H1 (cell line): ENCODE results near the gene ACKR3. TPM values are rescaled to one million over a fixed set of nuclear protein-coding genes. Genes with fewer than 3 reads are reported as not detected.

Experiments
- CTCF ChIA-PET: fragments of 300-600 bp; sonication (Branson Sonifier 250); formaldehyde crosslinking; loops from one replicate; lab custom pipeline; 2021; ENCODE audit not compliant: partially characterized antibody; lab: Charles Lee
- POLR2A ChIA-PET: fragments of 300-600 bp; sonication (Branson Sonifier 250); formaldehyde crosslinking; loops from one replicate; lab custom pipeline; 2021; ENCODE audit warnings: inconsistent platforms; ENCODE audit not compliant: partially characterized antibody; lab: Charles Lee
- DNase-seq, 2 experiments: peaks; one replicate each; pipeline versions ENCODE4 v3.0.0 to v3.0.0-alpha.2; 2010 to 2022; ENCODE audit warnings: low spot score in 2 of 2, low read depth in 1 of 2, mixed read lengths in 1 of 2
- FAIRE-seq: peaks from 2 replicates; lab custom pipeline; 2011; peaks lifted over from hg19 to GRCh38; lab: Jason Lieb, UNC
- H2AFZ ChIP-seq: 2 replicates; pipeline ENCODE4 v1.8.1; 2012; ENCODE audit warnings: low read length, inconsistent platforms
- H2AK5ac ChIP-seq: 2 replicates; pipeline ENCODE4 v1.6.1; 2013; ENCODE audit warnings: low read depth, low read length
- H2BK120ac ChIP-seq: replicated peaks from 2 replicates; pipeline ENCODE3; 2013; ENCODE audit warnings: low read depth, low read length, inconsistent platforms
- H2BK12ac ChIP-seq: 2 replicates; pipeline ENCODE4 v1.6.1; 2013; ENCODE audit warnings: low read depth, low read length
- H2BK15ac ChIP-seq: 2 replicates; pipeline ENCODE4 v1.6.1; 2013; ENCODE audit warnings: low read length
- H2BK20ac ChIP-seq: 2 replicates; pipeline ENCODE4 v1.6.1; 2013; ENCODE audit warnings: low read length
- H2BK5ac ChIP-seq: 2 replicates; pipeline ENCODE4 v1.6.1; 2013; ENCODE audit warnings: low read depth, low read length
- H3K14ac ChIP-seq: 2 replicates; pipeline ENCODE4 v1.6.1; 2013; ENCODE audit warnings: inconsistent platforms; ENCODE audit not compliant: insufficient read length
- H3K18ac ChIP-seq: 2 replicates; pipeline ENCODE4 v1.6.1; 2013; ENCODE audit warnings: low read length; ENCODE audit errors: extremely low read depth
- H3K23ac ChIP-seq: 2 replicates; pipeline ENCODE4 v1.6.1; 2013; ENCODE audit warnings: inconsistent platforms; ENCODE audit not compliant: insufficient read length
- H3K23me2 ChIP-seq: 2 replicates; pipeline ENCODE4 v1.6.1; 2013; ENCODE audit warnings: low read depth, low read length
- H3K27ac ChIP-seq: 2 replicates; pipeline ENCODE4 v1.6.1; 2011; ENCODE audit warnings: low read depth, low read length, inconsistent platforms
- H3K27me3 ChIP-seq, 4 experiments: replicated peaks in 1 of 4; 1 replicate in 1 of 4; 2 replicates in 3 of 4; pipeline versions ENCODE4 v1.6.1 to v1.8.1; 2011 to 2013; ENCODE audit warnings: low read length in 3 of 4, mild to moderate bottlenecking in 3 of 4, inconsistent platforms in 2 of 4, mixed read lengths in 2 of 4, moderate library complexity in 1 of 4; ENCODE audit not compliant: control insufficient read depth in 3 of 4, insufficient read depth in 3 of 4; ENCODE audit errors: extremely low read depth in 1 of 4
- H3K36me3 ChIP-seq, 4 experiments: 2 replicates each; pipeline versions ENCODE4 v1.6.1 to v1.8.1; 2011 to 2013; ENCODE audit warnings: mild to moderate bottlenecking in 4 of 4, low read length in 3 of 4, moderate library complexity in 2 of 4, control low read depth in 1 of 4, inconsistent platforms in 1 of 4; ENCODE audit not compliant: insufficient read depth in 4 of 4, control insufficient read depth in 2 of 4
- H3K4ac ChIP-seq: replicated peaks from 2 replicates; pipeline ENCODE3; 2013; ENCODE audit warnings: low read length, low read depth, mixed read lengths, inconsistent platforms; ENCODE audit not compliant: insufficient read length
- H3K4me1 ChIP-seq, 4 experiments: replicated peaks in 1 of 4; 1 replicate in 1 of 4; 2 replicates in 3 of 4; pipeline versions ENCODE4 v1.6.1 to v1.8.1; 2011 to 2013; ENCODE audit warnings: low read length in 3 of 4, inconsistent platforms in 2 of 4, mixed read lengths in 1 of 4; ENCODE audit not compliant: insufficient read depth in 4 of 4, control insufficient read depth in 3 of 4
- H3K4me2 ChIP-seq, 2 experiments: 2 replicates each; pipeline versions ENCODE4 v1.6.1 to v1.8.1; 2011 to 2013; ENCODE audit warnings: low read depth in 2 of 2, low read length in 2 of 2, control low read depth in 1 of 2, inconsistent platforms in 1 of 2, mild to moderate bottlenecking in 1 of 2; ENCODE audit not compliant: insufficient read depth in 1 of 2
- H3K4me3 ChIP-seq, 4 experiments: fragments of 200-600, 300-600 bp in 1 of 4; sonication (generic), shearing (Covaris generic), sonication (Bioruptor Twin) in 1 of 4; 2 replicates each; pipeline versions ENCODE4 v1.5.1 to v1.8.1; 2011 to 2016; ENCODE audit warnings: low read length in 4 of 4, low read depth in 3 of 4, control low read depth in 2 of 4, inconsistent platforms in 2 of 4, mild to moderate bottlenecking in 2 of 4, mixed read lengths in 1 of 4, moderate library complexity in 1 of 4; ENCODE audit not compliant: insufficient read depth in 2 of 4; ENCODE audit errors: extremely low read depth in 1 of 4
- H3K56ac ChIP-seq: replicated peaks from 2 replicates; pipeline ENCODE3; 2013; ENCODE audit warnings: low read depth, mild to moderate bottlenecking, mixed read lengths, low read length, inconsistent platforms; ENCODE audit not compliant: insufficient read length
- H3K79me1 ChIP-seq: 2 replicates; pipeline ENCODE4 v1.6.1; 2013; ENCODE audit warnings: low read depth, low read length, control low read depth
- H3K79me2 ChIP-seq, 2 experiments: 2 replicates each; pipeline versions ENCODE4 v1.6.1 to v1.8.1; 2012 to 2013; ENCODE audit warnings: low read length in 2 of 2, mild to moderate bottlenecking in 2 of 2, inconsistent platforms in 1 of 2; ENCODE audit not compliant: insufficient read depth in 2 of 2, control insufficient read depth in 1 of 2
- H3K9ac ChIP-seq, 4 experiments: replicated peaks in 1 of 4; 1 replicate in 1 of 4; 2 replicates in 3 of 4; pipeline versions ENCODE4 v1.6.1 to v1.8.1; 2011 to 2013; ENCODE audit warnings: low read depth in 3 of 4, low read length in 3 of 4, control low read depth in 2 of 4, mild to moderate bottlenecking in 2 of 4, moderate library complexity in 2 of 4, inconsistent platforms in 1 of 4; ENCODE audit errors: extremely low read depth in 1 of 4
- H3K9me3 ChIP-seq, 2 experiments: 2 replicates each; pipeline versions ENCODE4 v1.6.1 to v1.8.1; 2012 to 2013; ENCODE audit warnings: mild to moderate bottlenecking in 2 of 2, moderate library complexity in 2 of 2, control low read depth in 1 of 2, inconsistent platforms in 1 of 2, low read depth in 1 of 2, low read length in 1 of 2, mixed read lengths in 1 of 2; ENCODE audit not compliant: insufficient read depth in 2 of 2
- H4K20me1 ChIP-seq, 2 experiments: replicated peaks in 1 of 2; 2 replicates each; pipeline versions ENCODE3 to v1.8.1; 2011 to 2013; ENCODE audit warnings: inconsistent platforms in 2 of 2, low read length in 2 of 2, mild to moderate bottlenecking in 1 of 2; ENCODE audit not compliant: insufficient read depth in 2 of 2, control insufficient read depth in 1 of 2
- H4K5ac ChIP-seq: 2 replicates; pipeline ENCODE4 v1.6.1; 2013; ENCODE audit warnings: low read length, low read depth, mixed read lengths, inconsistent platforms; ENCODE audit not compliant: insufficient read length
- H4K8ac ChIP-seq: 2 replicates; pipeline ENCODE4 v1.8.0; 2013; ENCODE audit warnings: mild to moderate bottlenecking, moderate library complexity, low read length, inconsistent platforms; ENCODE audit not compliant: insufficient read depth; ENCODE audit errors: extremely low read depth
- H4K91ac ChIP-seq: replicated peaks from 2 replicates; pipeline ENCODE3; 2013; ENCODE audit warnings: low read length, mixed read lengths, inconsistent platforms; ENCODE audit not compliant: insufficient read length
- BRCA1 ChIP-seq: IDR thresholded peaks from 2 replicates; pipeline ENCODE4 v1.6.1; 2012; ENCODE audit warnings: low read depth, low read length, improper control_type of control experiment
- CTBP2 ChIP-seq: IDR thresholded peaks from 2 replicates; pipeline ENCODE4 v1.7.0; 2011; ENCODE audit warnings: borderline replicate concordance, mild to moderate bottlenecking, moderate library complexity, mixed read lengths, low read length; ENCODE audit not compliant: insufficient read depth, insufficient read length
- GABPA ChIP-seq: IDR thresholded peaks from 2 replicates; pipeline ENCODE4 v1.6.1; 2011; ENCODE audit warnings: mild to moderate bottlenecking, low read length, moderate library complexity, borderline replicate concordance; ENCODE audit not compliant: insufficient read depth
- HDAC2 ChIP-seq, 2 experiments: fragments of 300-600 bp in 1 of 2; sonication (generic) in 1 of 2; IDR thresholded peaks; 2 replicates each; pipeline ENCODE4 v1.6.1; 2011 to 2012; ENCODE audit warnings: low read depth in 2 of 2, low read length in 2 of 2, mild to moderate bottlenecking in 2 of 2, moderate library complexity in 2 of 2, borderline replicate concordance in 1 of 2, inconsistent platforms in 1 of 2
- NRF1 ChIP-seq: IDR thresholded peaks from 2 replicates; pipeline ENCODE4 v1.6.1; 2011; ENCODE audit warnings: mild to moderate bottlenecking, low read depth, low read length, improper control_type of control experiment
- POLR2A ChIP-seq, 2 experiments: IDR thresholded peaks; 1 replicate in 1 of 2; 2 replicates in 1 of 2; pipeline ENCODE4 v1.6.1; 2011; ENCODE audit warnings: low read depth in 2 of 2, low read length in 2 of 2, mild to moderate bottlenecking in 2 of 2; ENCODE audit errors: control extremely low read depth in 1 of 2
- POLR2AphosphoS5 ChIP-seq: IDR thresholded peaks from 2 replicates; pipeline ENCODE4 v1.6.1; 2011; ENCODE audit warnings: low read depth, low read length
- RNF2 ChIP-seq: fragments of 200-900, 300-1000 bp; sonication (generic); IDR thresholded peaks from 2 replicates; pipeline ENCODE4 v1.7.1; 2016; ENCODE audit warnings: borderline replicate concordance, low read depth, mild to moderate bottlenecking, antibody characterized with exemption, low read length; ENCODE audit not compliant: poor library complexity, severe bottlenecking; ENCODE audit errors: missing control alignments
- SAP30 ChIP-seq: fragments of 300-600 bp; sonication (generic); IDR thresholded peaks from 2 replicates; pipeline ENCODE4 v1.7.1; 2012; ENCODE audit warnings: low read length, moderate library complexity, mild to moderate bottlenecking, inconsistent platforms; ENCODE audit not compliant: insufficient read depth, insufficient replicate concordance
- SIN3A ChIP-seq, 2 experiments: IDR thresholded peaks in 1 of 2; conservative IDR thresholded peaks in 1 of 2; 2 replicates each; pipeline ENCODE4 v1.6.1; 2011 to 2012; ENCODE audit warnings: low read length in 2 of 2, improper control_type of control experiment in 1 of 2, low read depth in 1 of 2, mild to moderate bottlenecking in 1 of 2
- TCF12 ChIP-seq: IDR thresholded peaks from 2 replicates; pipeline ENCODE4 v1.6.1; 2011; ENCODE audit warnings: low read depth, mild to moderate bottlenecking, low read length
- YY1 ChIP-seq: IDR thresholded peaks from 2 replicates; pipeline ENCODE4 v1.6.1; 2011; ENCODE audit warnings: low read depth, mild to moderate bottlenecking, low read length
- WGBS, 2 experiments: shearing (Covaris generic) in 1 of 2; methylation state at CpG; one replicate each; pipeline versions ENCODE4 v1.1.6 to v1.1.7; 2013 to 2015; ENCODE audit warnings: low lambda C conversion rate in 2 of 2, mixed read lengths in 2 of 2, inconsistent platforms in 1 of 2, low coverage in 1 of 2, missing lambda C conversion rate in 1 of 2; ENCODE audit not compliant: insufficient replicate concordance in 2 of 2, insufficient coverage in 1 of 2, insufficient read length in 1 of 2; ENCODE audit errors: extremely low coverage in 1 of 2, missing lambda C conversion rate in 1 of 2; 5-methylcytosine and 5-hydroxymethylcytosine counted together
- polyA plus RNA-seq, 7 experiments: library from polyadenylated mRNA; depleted of rRNA in 3 of 7; stranded (reverse) in 5 of 7; unstranded in 2 of 7; fragments of >200 nt in 5 of 7; fragments of 200-250 nt in 2 of 7; gene quantifications; 1 replicate in 5 of 7; 2 replicates in 1 of 7; 4 replicates in 1 of 7; pipeline versions ENCODE4 v1.2.1 to v1.2.3, GENCODE V29; 2011 to 2013; ENCODE audit warnings: missing spikeins in 2 of 7, mixed read lengths in 2 of 7
- total RNA-seq: library from RNA; stranded (reverse); fragmentation: NEBNext Ultra II Directional; extraction: Animal tissue kit (Norgen Biotek cat#: 25700); gene quantifications from 2 replicates; pipeline ENCODE4 v1.2.1, GENCODE V29; 2021
- TF ChIP-seq, protein P1 (sequence below): IDR thresholded peaks from 2 replicates; pipeline ENCODE4 v1.6.1; 2012; ENCODE audit warnings: inconsistent platforms

Gene ACKR3
- total and polyA plus RNA-seq, 2 of the 8 experiments (the other 6 are each of a cell fraction or from before 2014, with no cell fraction given), result 1.4 to 24.4 TPM

DNA sequence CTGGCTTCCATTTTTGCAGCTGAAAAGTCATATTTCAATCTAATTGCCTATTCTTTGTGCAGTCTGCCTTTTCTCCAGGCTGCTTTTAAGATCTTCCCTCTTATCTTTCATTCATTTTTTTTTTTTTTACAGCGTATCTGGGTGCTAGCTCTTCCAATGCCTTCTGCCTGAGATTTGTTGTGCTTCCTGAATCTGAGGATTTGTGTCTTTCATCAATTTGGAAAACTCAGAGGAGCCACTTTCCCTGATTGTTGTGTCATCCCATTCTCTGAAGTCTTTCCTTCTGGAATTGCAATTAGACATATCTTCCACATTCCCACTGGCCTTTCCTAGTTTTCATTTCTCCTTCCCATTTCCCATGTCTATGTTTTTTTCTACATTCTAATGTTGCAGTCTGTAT lies 21.9 kb upstream of the ACKR3 start:
- Histone ChIP-seq H2BK20ac (no peak overlapping the region), H2AK5ac (no peak overlapping the region), H3K23me2 (no peaks in the 10 kb centered on the region; the same call in 1 of the 2 replicates), H3K79me2 (no peaks in the 10 kb centered on the region), H4K91ac (no peak overlapping the region), H2BK120ac (no peak overlapping the region), H3K4me1 (peaks cover 0 to 11% (median 4%) of the 10 kb centered on the region in 4 experiments; a peak in 4 of 7 replicates), H2BK12ac (no peak overlapping the region), H4K8ac (no peak overlapping the region), H3K27me3 (no peaks in the 10 kb centered on the region), H3K9me3 (no peaks in the 10 kb centered on the region), H4K20me1 (no peaks in the 10 kb centered on the region), H2AFZ (no peak overlapping the region), H3K14ac (no peak overlapping the region), H2BK15ac (no peak overlapping the region), H3K4me3 (no peak overlapping the region), H3K56ac (no peak overlapping the region), H3K27ac (no peak overlapping the region), H3K4ac (no peak overlapping the region), H3K9ac (no peak overlapping the region), H2BK5ac (no peak overlapping the region), H3K36me3 (no peaks in the 10 kb centered on the region), H3K23ac (no peak overlapping the region), H3K4me2 (no peak overlapping the region), H3K18ac (no peak overlapping the region), H4K5ac (no peak overlapping the region), H3K79me1 (no peaks in the 10 kb centered on the region)
- DNase-seq (no peak), FAIRE-seq (no peak)
- WGBS, 2 experiments, result 93% methylated on average over 1 of the region's 1 CpG; no CpG with 5 or more reads in 1 of the 2 experiments
- POLR2A ChIA-PET, result no interaction called here
- CTCF ChIA-PET, result interaction anchor here (1.3 kb wide), 1 partner anchor 35 kb away, joined by 3 read pairs; no protein-coding TSS in a partner anchor
- no peak for TF ChIP-seq POLR2A (IDR thresholded peaks at IDR 0.05; ENCODE audit: control extremely low read depth in 1 of 2, low read depth in 2 of 2, low read length in 2 of 2)
- TF ChIP-seq POLR2AphosphoS5, result no peak
- no peak for TF ChIP-seq TCF12
- TF ChIP-seq, protein P1, sequence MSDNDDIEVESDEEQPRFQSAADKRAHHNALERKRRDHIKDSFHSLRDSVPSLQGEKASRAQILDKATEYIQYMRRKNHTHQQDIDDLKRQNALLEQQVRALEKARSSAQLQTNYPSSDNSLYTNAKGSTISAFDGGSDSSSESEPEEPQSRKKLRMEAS, result no peak
- TF ChIP-seq YY1, result no peak
- TF ChIP-seq SAP30, result no peak
- no peak for TF ChIP-seq RNF2
- TF ChIP-seq HDAC2 (IDR thresholded peaks at IDR 0.05; ENCODE audit: borderline replicate concordance in 1 of 2, low read depth in 2 of 2, low read length in 2 of 2), result no peak
- no peak for TF ChIP-seq CTBP2
- TF ChIP-seq GABPA, result no peak
- TF ChIP-seq NRF1, result no peak
- TF ChIP-seq SIN3A (conservative IDR thresholded peaks at IDR 0.05 in 1 of 2, IDR thresholded peaks at IDR 0.05 in 1 of 2; ENCODE audit: low read depth in 1 of 2, low read length in 2 of 2), result no peak
- no peak for TF ChIP-seq BRCA1
